ENCODE data around the gene ALG2.

GRCh38 chr9:99192786-99193465 is 28.8 kb downstream of the ALG2 start:
- TF ChIP-seq HDAC6 (IDR thresholded peaks at IDR 0.05; ENCODE audit: low read depth, low read length), result no peak
- TF ChIP-seq TSHZ1 (CRISPR knock-in tag; IDR thresholded peaks at IDR 0.05), result no peak
- no peak for TF ChIP-seq MEIS2 (IDR thresholded peaks at IDR 0.05; ENCODE audit: partially characterized antibody)
- TF ChIP-seq HNRNPH1 (optimal IDR thresholded peaks at IDR 0.05; ENCODE audit: low read depth, low read length), result no peak
- no peak for TF ChIP-seq RNF219 (CRISPR knock-in tag; IDR thresholded peaks at IDR 0.05)
- no peak for TF ChIP-seq STAG1 (CRISPR knock-in tag; IDR thresholded peaks at IDR 0.05; ENCODE audit: borderline replicate concordance)
- TF ChIP-seq PHF21A (IDR thresholded peaks at IDR 0.05; ENCODE audit: borderline replicate concordance, low read depth), result no peak
- no peak for TF ChIP-seq IRF1 (CRISPR knock-in tag; IDR thresholded peaks at IDR 0.05; ENCODE audit: borderline replicate concordance)
- TF ChIP-seq ZNF224 (CRISPR knock-in tag; IDR thresholded peaks at IDR 0.05), result no peak
